ENCODE data around the gene NECAB2. TPM values are rescaled to one million over a fixed set of nuclear protein-coding genes. Genes with fewer than 3 reads are reported as not detected.
"Not testable (repeated sequence)": the region's sequence is repeated elsewhere in the genome, so short reads cannot be mapped to it uniquely, and the experiment has no call there.

NECAB2 gene
- total RNA-seq, 2 donors from 2014 or later = not detected

DNA sequence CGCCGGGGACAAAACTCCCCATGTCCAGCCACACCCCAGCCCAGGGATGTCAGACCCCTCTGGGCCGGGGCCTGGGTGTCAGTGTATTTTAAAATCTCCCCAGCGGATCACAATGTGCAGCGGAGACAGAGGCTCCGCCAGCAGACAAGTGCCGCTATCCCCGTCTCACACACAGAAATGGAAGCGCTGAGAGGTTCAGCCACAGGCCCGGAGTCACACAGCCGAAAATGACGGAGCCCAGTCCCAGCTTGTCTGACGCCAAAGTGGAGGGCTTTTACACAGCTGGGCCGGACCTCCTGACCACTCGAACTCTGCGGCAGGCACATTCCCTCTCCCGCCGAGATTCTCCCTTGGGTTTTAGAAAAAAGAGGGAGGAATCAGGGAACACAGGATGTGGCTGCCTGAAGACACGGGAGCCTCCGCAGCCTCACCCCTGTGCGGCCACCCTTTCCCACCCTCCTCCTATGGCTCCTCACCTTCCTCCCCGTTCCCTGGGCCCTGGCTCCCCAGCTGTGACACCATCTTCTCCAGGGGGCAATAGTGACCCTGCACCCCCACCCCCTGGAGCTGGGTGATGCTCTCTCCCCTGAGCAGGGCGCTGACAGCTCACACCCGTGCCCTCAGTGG lies 21.8 kb upstream of the NECAB2 start:
- H3K27ac Mint-ChIP-seq = no peak overlapping the region
- H3K9me3 Mint-ChIP-seq = no peaks in the 10 kb centered on the region
- no peaks in the 10 kb centered on the region for H3K36me3 Mint-ChIP-seq
- DNase-seq (ENCODE audit: low spot score in 2 of 2) (no peak), ATAC-seq (no peak)

DNA sequence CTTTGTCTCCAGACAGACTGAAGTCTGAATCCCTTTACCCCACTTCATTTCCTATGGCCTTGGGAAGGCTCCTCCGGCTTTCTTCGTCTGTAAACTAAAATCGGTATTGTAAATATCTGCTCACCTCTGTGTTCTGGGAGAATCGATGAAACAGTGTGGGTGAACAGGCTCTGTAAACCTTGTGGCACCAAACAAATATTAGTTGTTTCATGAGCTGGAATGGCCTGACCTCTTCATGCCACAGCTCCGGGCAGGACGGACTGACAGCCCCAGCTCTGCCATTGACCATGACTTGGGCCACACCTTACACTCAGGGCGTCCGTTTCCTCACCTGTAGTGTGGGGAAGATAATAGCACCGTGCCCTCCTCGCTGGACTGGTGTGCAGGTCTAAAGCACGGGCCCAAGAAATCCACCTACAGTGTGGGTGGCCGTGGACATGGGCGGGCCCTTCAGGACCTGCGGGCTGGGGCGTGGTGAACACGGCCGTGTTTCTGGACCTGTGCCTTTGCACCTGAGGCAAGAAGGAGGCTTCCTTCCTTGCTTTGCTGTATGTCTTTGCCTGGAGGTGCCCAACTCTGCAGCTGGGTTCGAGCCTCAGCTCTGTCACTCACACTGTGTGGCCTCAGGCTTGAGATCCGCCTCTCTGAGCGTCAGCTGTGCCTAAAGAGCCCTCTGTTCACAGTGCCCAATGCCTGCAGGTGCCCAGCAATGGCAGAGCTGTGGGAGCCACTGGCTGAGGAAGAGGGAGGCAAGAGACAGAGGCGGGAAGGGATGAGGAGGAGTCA lies 21.1 kb upstream of the NECAB2 start:
- H3K27ac Mint-ChIP-seq = no peak overlapping the region
- no peaks in the 10 kb centered on the region for H3K36me3 Mint-ChIP-seq
- ATAC-seq (no peak), DNase-seq (ENCODE audit: low spot score in 2 of 2) (no peak)
- H3K9me3 Mint-ChIP-seq = no peaks in the 10 kb centered on the region

DNA sequence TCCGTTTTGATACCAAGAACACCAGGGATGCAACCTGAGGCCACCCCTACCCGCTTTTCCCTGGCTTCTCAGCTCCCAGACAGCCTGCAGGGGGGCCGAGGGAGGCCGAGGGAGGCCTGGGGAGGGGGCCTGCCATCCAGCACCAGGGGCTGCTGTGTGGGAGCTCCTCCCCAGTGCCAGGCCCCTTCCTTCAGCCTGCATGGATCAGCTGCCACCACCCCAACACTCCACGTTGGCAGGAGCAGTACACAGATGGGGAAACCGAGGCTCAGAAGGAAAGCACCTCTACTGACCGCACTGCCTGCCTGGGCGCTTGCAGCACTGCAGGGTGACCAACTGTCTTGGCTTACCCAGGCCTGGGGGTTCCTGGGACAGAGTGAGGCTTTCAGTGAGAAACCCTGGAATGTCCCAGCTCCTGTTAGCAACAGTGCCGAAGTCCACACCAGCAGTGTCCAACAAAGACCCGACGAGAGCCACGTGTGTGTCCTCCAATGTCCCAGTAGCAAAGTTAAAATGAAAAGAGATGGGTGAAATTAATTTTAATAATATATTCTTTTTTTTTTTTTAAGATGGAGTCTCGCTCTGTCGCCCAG lies 20.3 kb upstream of the NECAB2 start:
- no peak for ATAC-seq
- no peaks in the 10 kb centered on the region for H3K9me3 Mint-ChIP-seq

DNA sequence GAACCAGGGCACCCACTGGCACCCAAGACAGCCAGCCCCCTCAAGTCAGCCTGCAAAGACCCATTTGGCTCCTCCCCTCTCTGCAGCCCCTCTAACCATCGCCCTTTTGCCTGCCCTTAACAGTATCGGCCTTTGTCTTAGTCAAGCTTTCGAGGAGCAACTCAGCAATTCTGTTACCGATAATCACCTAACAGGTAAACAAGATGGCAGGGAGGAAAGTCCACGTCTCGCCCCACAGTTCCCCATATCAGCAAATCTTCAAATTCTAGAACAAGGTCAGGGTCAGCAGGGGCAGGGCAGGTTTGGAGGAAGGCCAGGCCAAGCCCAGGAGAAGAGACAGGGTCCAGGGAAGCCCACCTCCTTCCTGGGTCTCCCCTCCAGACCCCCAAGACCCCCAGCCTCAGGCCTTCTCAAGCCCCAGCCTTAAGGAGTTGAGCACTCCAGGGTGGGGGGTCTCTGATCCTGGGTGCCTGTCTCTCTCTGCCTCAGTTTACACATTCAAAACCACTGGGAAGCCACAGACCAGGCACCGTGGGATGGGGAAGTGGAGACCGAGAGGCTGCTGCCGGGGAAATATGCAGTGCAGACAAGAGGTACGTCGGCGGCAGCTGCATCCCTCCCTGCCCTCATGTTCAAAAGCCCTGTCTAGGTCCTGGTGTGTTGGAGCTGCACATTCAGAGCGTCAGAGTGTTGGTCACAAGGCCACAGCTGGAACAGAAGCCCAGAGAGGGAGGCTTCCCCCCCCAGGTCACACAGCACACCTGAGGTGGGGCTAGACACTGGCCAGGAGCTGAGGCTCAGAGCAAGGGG lies 18.9 kb upstream of the NECAB2 start:
- no peaks in the 10 kb centered on the region for H3K9me3 Mint-ChIP-seq
- no peak for DNase-seq (ENCODE audit: low spot score in 2 of 2)
- no peak for ATAC-seq
- H3K27ac Mint-ChIP-seq = no peak overlapping the region
- no peaks in the 10 kb centered on the region for H3K36me3 Mint-ChIP-seq

More for the DNA sequence above, 20.3 kb upstream of the NECAB2 start:
- Mint-ChIP-seq H3K27ac (no peak overlapping the region), H3K36me3 (no peaks in the 10 kb centered on the region)
- DNase-seq (ENCODE audit: low spot score in 2 of 2) = no peak

DNA sequence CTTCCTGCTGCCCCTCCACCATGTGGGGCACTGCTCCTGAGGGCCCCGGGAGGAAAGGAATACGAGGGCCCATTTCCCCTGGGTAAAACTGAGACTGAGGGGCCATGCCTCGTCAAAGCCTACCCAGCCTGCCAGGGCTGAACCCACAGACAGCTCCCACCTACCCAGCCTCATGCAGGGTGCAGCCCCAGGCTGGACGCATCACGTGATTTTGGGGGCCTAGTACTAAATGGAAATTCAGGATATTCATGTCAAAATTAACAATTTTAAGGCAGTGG lies 18.4 kb upstream of the NECAB2 start:
- H3K36me3 Mint-ChIP-seq = no peaks in the 10 kb centered on the region
- H3K9me3 Mint-ChIP-seq = no peaks in the 10 kb centered on the region
- DNase-seq (ENCODE audit: low spot score in 2 of 2) (no peak), ATAC-seq (no peak)
- H3K27ac Mint-ChIP-seq = no peak overlapping the region

DNA sequence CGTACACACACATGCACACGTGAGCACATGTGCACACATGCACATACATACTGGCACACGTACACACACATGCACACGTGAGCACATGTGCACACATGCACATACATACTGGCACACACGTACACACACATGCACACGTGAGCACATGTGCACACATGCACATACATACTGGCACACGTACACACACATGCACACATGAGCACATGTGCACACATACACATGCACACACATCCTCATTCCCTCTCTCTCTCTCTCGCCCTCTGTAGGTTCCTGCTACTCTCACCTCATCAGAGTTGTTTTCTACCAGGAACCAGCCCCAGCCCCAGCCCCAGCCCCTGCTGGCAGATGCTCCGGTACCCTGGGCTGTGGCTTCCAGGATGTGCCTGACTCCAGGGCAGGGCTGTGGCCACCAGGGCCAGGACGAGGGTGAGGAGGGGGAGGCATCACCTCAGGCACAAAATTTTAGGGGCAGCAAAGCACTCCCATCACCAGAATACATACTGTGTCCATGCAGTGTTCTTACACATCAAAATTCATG lies 17.1 kb upstream of the NECAB2 start:
- DNase-seq (ENCODE audit: low spot score in 2 of 2); H3K9me3 Mint-ChIP-seq; H3K27ac Mint-ChIP-seq; H3K36me3 Mint-ChIP-seq; ATAC-seq: not testable (repeated sequence)

DNA sequence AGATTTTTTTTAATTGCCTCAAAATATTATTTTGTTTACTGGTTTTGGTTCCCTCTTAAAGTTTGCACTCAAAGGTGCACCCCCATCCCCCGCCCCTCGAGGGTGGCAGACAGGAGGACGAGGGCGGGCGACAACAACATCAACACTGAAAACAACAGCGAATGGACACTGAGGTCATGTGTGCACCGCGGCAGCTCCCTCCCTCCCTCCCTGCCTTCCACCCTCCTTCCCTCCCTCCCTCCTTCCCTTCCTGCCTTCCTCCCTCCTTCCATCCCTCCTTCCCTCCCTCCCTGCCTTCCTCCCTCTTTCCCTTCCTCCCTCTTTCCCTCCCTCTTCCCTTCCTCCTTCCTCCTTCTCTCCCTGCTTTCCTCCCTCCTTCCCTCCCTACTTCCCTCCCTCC lies 16.5 kb upstream of the NECAB2 start:
- no peak for ATAC-seq
- no peak for DNase-seq (ENCODE audit: low spot score in 2 of 2)
- Mint-ChIP-seq H3K27ac (no peak overlapping the region), H3K36me3 (no peaks in the 10 kb centered on the region), H3K9me3 (no peaks in the 10 kb centered on the region)

DNA sequence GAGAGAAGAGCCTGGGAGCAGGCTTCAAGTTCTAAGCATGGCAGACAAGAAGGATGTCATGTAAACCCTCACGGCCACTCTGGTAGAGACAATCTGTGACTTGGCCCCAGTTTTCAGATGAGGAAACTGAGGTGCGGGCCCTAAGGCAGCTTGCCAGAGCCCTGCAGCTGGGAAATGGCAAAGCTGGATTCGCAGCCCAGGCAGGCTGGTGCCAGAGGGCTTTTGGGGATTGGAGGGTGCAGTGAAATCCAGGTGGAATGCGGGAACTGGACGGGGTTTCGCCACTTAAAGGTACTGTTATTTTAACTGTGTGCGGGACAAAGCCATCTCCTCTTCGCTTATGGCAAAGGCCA lies 15.5 kb upstream of the NECAB2 start:
- DNase-seq (ENCODE audit: low spot score in 2 of 2) (peak in 1 of 2 donors; percentile 16), ATAC-seq (no peak)
- H3K9me3 Mint-ChIP-seq = no peaks in the 10 kb centered on the region
- peak overlapping the region in 1 of 2 donors; percentile 85 for H3K27ac Mint-ChIP-seq
- no peaks in the 10 kb centered on the region for H3K36me3 Mint-ChIP-seq

DNA sequence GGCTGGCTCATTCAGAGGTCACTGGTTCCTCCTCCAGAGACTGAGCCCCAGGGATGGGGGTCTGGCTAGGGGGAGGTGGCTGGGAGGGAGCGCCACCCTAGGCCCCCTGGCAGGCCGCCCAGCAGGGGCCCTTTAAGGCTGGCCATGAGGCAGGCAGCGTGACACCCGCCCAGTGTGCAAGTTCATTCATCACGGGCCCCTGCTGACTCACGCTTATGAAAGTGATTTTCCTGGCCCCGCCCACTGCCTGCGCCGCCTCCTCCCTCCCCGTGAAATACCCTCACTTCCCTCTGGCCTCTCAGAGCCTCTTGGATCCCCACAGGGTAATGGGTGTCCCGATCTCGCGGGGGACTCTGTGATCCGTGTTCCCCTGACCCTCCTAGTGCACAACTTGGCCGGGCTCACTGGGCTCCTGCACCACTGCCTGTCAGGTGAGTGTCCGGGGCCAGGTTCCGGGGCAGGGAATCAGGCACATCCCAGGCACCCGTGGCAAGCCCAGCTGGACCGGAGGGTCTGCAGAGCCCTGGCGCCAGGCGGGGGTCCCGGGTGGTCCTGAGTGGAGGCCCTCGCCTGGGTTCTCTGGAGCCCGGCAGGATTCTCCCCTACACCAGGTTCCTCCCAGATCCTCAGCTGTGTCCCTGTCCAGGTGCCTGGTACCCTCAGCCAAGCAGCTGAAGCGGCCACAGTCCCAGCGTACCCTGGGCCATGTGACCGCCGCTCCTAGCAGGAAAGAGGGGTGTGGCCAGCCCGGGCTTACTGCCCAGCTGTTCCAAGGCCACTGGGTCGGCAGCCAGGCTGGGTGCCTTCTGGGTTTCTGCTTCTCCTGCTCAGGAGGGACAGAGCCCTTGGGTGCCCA lies 14.9 kb upstream of the NECAB2 start, which contains the start of gene OSGIN1:
OSGIN1 (plus strand) TSS at position 301 of the 856 bp plus-strand sequence. CDS start 4,432 bp downstream, outside the sequence.
- Mint-ChIP-seq H3K36me3 (no peaks in the 10 kb centered on the region), H3K27ac (peak within 1 kb of the TSS in 1 of 2 donors; percentile 85)
- peak; percentile 92 to 93 for ATAC-seq

DNA sequence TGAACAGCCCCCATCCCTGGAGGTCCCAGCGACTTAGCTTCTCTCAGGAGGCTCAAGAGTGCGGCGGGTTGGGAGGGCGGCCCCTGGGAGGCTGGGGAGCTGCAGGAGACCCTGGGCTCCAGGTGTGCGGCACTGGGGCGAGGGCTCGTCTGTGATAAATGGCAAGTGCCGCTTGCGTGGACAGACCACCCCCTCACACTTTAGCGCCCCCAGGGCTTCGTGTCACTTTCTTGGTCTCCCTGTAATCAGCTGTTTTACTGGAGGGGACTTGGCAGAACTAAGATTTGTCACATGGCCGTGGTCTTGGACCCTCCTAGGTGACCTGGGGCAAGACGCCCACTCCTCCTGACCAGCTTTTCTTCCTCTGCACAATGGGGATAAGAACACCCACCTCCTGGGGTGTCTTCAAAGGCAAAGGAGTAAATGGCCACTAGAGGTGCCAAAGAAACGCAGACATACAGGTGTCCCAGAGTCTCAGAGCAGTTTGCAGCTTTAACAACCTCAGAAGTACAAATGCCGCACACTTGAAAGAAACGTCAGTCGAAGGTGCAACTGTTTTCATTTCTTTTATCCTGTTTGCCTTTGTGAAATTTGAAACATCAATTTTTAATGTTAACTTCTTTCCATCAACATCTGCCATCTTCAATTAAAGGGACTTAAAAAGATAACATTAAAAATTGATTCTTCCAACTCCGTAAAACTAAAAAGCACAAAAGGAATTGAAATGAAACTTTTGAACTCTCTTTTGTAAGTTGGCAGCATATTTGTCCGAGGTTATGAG lies 14.1 kb upstream of the NECAB2 start:
- no peaks in the 10 kb centered on the region for H3K36me3 Mint-ChIP-seq
- DNase-seq (ENCODE audit: low spot score in 2 of 2) (peak in 1 of 2 donors; percentile 18), ATAC-seq (peak in 1 of 2 donors; percentile 46)
- H3K27ac Mint-ChIP-seq = no peak overlapping the region
- no peaks in the 10 kb centered on the region for H3K9me3 Mint-ChIP-seq

More for the DNA sequence above, 14.9 kb upstream of the NECAB2 start, which contains the start of gene OSGIN1:
- no peaks in the 10 kb centered on the region for H3K9me3 Mint-ChIP-seq
- DNase-seq (ENCODE audit: low spot score in 2 of 2) = peak; percentile 73 to 81

DNA sequence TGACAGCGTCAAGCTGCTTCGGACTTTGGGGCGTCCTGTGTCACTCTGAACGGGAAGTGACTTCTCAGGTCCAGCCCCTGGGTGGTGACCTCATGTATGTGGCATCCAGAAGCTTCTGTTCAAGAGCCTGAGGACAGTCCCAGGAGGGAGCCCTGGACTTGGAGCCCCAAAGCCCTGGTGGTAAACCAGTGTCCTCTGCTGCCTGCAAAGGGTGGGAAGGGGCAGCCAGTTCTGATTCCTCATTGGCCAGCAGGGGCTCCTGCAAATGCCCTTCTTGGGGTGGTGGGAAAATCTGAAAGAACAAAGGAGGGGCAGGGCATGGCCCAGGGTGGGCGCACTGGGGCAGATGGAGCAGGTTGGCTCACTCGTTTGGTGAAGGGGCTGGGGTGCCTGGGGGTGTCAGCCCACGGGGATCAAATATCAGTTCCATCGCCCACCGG lies 13.4 kb upstream of the NECAB2 start:
- Mint-ChIP-seq H3K27ac (no peak overlapping the region), H3K9me3 (no peaks in the 10 kb centered on the region), H3K36me3 (no peaks in the 10 kb centered on the region)
- DNase-seq (ENCODE audit: low spot score in 2 of 2) (no peak), ATAC-seq (no peak)

DNA sequence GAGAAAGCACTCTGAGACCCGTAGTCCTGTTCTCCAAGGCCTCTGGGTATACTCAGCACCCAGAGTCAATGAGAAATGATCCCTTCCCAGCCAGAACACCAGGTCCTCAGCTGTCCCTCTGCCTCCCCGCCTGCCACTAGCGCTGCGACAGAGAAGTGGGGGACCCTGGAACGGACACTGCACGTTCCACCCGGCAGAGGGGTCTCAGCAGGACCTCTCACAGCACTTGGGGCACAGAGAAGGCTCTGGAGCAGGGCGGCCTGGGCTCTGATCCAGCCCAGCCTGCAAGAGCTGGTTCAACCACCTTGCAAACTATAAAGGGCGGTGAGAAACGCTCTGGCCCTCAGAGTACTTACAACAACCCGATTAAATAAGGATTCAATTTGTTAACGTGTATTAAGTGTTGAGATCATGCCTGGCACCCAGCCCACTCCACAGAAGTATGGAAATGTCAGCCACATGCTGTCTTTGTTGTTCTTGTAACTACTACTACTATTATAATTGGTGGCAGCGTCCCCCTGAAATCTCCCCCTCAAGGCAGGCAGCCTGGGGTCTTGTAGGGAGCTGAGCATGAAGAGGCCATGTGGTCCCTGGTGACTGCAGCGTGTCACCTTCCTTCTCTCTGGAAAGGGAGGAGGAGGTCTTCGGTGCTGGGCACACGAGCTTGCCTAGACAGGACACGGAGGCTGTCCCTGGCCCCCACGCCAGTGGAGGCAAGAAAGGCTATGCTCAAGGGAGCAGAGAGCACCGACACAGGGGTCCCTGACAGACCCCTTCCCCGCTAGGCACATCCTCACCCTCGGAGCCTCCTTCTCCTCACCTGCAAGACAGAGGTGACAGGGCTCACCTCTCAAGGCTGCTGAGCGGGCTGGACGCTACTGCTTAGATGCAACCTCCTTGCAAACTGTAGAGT lies 12.6 kb upstream of the NECAB2 start:
- ATAC-seq = no peak
- DNase-seq (ENCODE audit: low spot score in 2 of 2) = no peak
- Mint-ChIP-seq H3K27ac (no peak overlapping the region), H3K36me3 (no peaks in the 10 kb centered on the region), H3K9me3 (no peaks in the 10 kb centered on the region)

DNA sequence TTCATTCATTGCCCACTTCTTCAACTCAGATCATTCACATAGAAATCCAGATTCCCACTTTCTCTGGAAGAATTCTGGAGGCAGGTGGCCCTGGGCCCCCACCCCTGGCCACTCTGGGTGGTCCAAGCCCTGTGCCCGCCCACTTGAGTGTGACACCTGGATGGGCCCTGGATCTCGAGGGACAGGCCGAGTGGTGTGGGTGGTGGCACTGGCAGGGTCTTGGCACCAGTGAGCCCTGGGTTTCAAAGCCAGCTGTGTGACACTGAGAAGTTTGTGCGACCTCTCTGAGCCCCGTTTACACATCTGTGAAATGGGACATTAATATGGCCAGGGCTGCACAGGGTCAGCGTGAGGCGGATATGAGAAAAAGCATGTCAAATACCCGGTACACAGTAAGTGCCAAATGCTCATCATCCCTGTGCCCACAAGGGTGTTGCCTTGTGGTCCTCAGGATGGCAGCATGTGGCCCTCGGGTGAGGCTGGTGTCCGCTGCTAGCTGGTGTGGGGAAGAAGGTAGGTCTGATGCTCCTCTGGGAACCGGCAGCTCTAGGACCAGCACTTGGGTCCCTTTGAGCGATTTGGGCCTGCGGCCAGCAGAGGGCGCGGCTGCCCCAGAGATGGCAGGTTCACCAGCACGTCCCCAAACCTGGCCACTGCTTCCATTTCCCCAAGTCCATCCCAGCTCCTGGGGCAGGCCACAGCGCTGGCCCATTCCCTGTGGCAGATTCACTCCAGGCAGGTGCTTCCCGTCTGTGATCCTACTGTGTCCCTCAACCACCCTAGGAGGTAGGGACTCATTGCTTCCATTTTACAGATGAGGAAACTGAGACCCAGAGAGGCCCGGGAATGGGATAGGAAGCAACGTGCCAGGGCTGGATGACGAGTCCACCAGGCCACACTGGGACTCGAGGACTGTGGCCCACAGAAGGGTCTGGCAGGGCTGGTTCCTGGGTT lies 11.4 kb upstream of the NECAB2 start:
- peak; percentile 77 to 84 for DNase-seq (ENCODE audit: low spot score in 2 of 2)

More for the DNA sequence above, 11.4 kb upstream of the NECAB2 start:
- Mint-ChIP-seq H3K9me3 (no peaks in the 10 kb centered on the region), H3K36me3 (no peaks in the 10 kb centered on the region), H3K27ac (peak overlapping the region in 1 of 2 donors; percentile 17)
- ATAC-seq = peak; percentile 50 to 61

Data from activated naive CD4-positive, alpha-beta T cell treated with anti-CD3 and anti-CD28 coated beads, Interleukin-2, amount 50 U/mL, for 72 hours (primary cell).